ENCODE results near the gene VAV3.
"Not testable (repeated sequence)": the region's sequence is repeated elsewhere in the genome, so short reads cannot be mapped to it uniquely, and the experiment has no call there.

The VAV3 gene

DNA sequence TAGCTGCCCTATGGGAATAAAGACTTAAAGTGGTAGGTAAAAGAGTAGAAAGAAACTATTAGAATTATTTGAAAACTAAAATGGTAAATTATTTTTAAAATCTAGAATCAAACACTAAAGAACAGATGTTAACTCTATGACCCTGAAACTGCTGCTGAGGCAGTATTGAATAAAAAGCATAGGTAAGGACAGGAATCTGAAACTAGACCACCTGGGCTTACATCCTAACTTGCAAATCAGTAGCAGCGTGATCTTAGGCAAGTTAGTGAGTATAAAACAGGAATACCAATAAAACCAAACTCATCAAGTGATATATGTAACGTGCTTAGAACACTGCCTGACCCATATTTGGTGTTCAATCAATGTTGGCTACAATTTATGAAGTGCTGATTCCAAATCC lies 257.9 kb downstream of the VAV3 start:
- no peaks in the 10 kb centered on the region for H3K4me1 ChIP-seq (ENCODE audit: control insufficient read depth, insufficient read depth, low read length, poor library complexity, severe bottlenecking)
- H3K27me3 ChIP-seq (replicated peaks; ENCODE audit: control insufficient read depth, insufficient read depth, low read length, poor library complexity, severe bottlenecking) = no peaks in the 10 kb centered on the region
- no peak overlapping the region for H3K27ac ChIP-seq (ENCODE audit: insufficient read depth, low read length, poor library complexity, severe bottlenecking)
- no peaks in the 10 kb centered on the region for H3K36me3 ChIP-seq (ENCODE audit: control insufficient read depth, insufficient read depth, low read length)
- no peaks in the 10 kb centered on the region for H3K9me3 ChIP-seq (ENCODE audit: control insufficient read depth, low read length)
- no peak for DNase-seq
- no peak overlapping the region for H3K4me3 ChIP-seq (ENCODE audit: insufficient read depth, low read depth, low read length, poor library complexity, severe bottlenecking)

DNA sequence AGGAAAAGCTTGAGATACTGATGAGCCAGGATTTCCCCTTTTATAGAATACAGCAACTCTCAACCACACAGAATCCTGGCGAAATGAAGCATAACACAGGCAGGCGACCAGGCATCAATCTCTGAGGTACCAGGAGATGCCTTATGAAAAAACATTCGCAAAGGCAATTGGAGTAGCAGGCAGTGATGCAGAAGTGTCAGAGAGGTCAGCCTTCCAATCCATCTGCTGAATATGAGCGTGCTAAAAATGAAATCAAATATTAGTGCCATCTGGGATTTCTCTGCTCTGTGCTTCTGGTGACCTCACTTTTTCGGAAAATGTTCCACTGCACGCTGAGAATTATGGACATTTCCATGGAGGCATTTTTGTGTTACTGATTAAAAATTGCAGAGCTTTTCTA lies 258.8 kb downstream of the VAV3 start:
- DNase-seq = no peak
- Histone ChIP-seq H3K4me3 (ENCODE audit: insufficient read depth, low read depth, low read length, poor library complexity, severe bottlenecking) (no peak overlapping the region), H3K9me3 (ENCODE audit: control insufficient read depth, low read length) (no peaks in the 10 kb centered on the region), H3K27ac (ENCODE audit: insufficient read depth, low read length, poor library complexity, severe bottlenecking) (no peak overlapping the region), H3K27me3 (replicated peaks; ENCODE audit: control insufficient read depth, insufficient read depth, low read length, poor library complexity, severe bottlenecking) (no peaks in the 10 kb centered on the region), H3K4me1 (ENCODE audit: control insufficient read depth, insufficient read depth, low read length, poor library complexity, severe bottlenecking) (no peaks in the 10 kb centered on the region), H3K36me3 (ENCODE audit: control insufficient read depth, insufficient read depth, low read length) (no peaks in the 10 kb centered on the region)

DNA sequence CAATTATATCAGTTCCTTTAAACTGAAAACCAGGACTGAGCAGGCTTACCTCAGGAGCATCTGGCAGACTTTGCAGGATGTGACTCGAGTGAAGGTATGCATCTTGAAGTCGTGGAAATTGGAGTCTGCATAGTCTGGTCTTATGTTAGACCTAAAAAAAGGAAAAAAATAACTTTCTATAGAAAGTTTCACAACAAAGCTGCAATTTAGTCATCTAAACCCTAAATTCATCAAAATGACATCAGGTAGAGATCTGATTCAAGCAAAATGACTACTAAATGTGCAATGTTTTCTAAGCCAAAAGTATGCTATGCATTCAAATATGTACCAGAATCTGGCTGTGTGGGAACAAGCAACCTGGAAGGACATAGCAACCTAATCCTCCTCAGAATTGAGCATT lies 260.1 kb downstream of the VAV3 start:
- Histone ChIP-seq H3K4me3 (ENCODE audit: insufficient read depth, low read depth, low read length, poor library complexity, severe bottlenecking) (no peak overlapping the region), H3K27ac (ENCODE audit: insufficient read depth, low read length, poor library complexity, severe bottlenecking) (no peak overlapping the region)

DNA sequence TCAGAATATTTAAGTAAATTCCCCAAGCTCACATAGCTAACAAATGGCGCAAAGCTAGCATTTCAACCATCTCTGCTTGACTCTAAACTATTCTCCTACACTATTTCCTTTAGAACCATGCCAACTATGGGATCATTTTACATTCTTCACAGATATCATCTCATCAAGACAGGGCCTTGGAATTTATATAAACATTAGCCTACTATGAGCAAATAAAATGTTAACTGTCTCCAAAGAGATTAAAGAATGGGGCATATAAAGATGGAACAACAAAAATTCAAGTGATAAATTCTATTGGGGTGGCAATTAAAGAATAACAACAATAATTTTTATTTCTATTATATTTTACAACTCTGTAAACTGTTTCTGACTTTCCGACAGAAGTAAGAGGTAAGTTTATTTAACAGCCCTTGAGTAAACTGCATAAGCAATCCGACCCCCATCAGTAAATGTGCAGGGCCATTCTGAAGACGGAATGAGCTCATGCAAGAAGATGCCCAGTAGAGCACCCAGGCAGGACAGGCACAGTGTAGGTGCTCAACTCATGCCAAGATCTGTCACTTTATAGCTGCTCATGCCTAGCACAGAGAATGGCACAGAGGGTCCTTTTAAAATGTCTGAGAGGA lies 261.9 kb downstream of the VAV3 start:
- no peak for DNase-seq
- H3K27me3 ChIP-seq (replicated peaks; ENCODE audit: control insufficient read depth, insufficient read depth, low read length, poor library complexity, severe bottlenecking) = no peaks in the 10 kb centered on the region
- no peaks in the 10 kb centered on the region for H3K9me3 ChIP-seq (ENCODE audit: control insufficient read depth, low read length)
- H3K4me3 ChIP-seq (ENCODE audit: insufficient read depth, low read depth, low read length, poor library complexity, severe bottlenecking) = no peak overlapping the region
- no peaks in the 10 kb centered on the region for H3K4me1 ChIP-seq (ENCODE audit: control insufficient read depth, insufficient read depth, low read length, poor library complexity, severe bottlenecking)
- H3K36me3 ChIP-seq (ENCODE audit: control insufficient read depth, insufficient read depth, low read length) = no peaks in the 10 kb centered on the region
- H3K27ac ChIP-seq (ENCODE audit: insufficient read depth, low read length, poor library complexity, severe bottlenecking) = no peak overlapping the region

More for the DNA sequence above, 260.1 kb downstream of the VAV3 start:
- DNase-seq = no peak
- no peaks in the 10 kb centered on the region for H3K9me3 ChIP-seq (ENCODE audit: control insufficient read depth, low read length)
- no peaks in the 10 kb centered on the region for H3K27me3 ChIP-seq (replicated peaks; ENCODE audit: control insufficient read depth, insufficient read depth, low read length, poor library complexity, severe bottlenecking)
- no peaks in the 10 kb centered on the region for H3K36me3 ChIP-seq (ENCODE audit: control insufficient read depth, insufficient read depth, low read length)
- no peaks in the 10 kb centered on the region for H3K4me1 ChIP-seq (ENCODE audit: control insufficient read depth, insufficient read depth, low read length, poor library complexity, severe bottlenecking)

DNA sequence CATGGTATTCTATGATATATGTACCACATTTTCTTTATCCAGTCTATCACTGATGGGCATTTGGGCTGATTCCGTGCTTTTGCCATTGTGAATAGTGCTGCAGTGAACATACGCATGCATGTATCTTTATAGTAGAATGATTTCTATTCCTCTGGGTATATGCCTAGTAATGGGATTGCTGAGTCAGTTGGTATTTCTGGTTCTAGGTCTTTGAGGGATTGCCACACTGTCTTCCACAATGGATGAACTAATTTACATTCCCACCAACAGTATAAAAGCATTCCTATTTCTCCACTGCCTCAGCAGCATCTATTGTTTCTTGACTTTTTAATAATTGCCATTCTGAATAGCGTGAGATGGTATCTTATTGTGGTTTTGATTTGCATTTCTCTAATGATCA lies 264.3 kb downstream of the VAV3 start:
- not testable (repeated sequence) for H3K36me3 ChIP-seq (ENCODE audit: control insufficient read depth, insufficient read depth, low read length); H3K27ac ChIP-seq (ENCODE audit: insufficient read depth, low read length, poor library complexity, severe bottlenecking); DNase-seq; H3K27me3 ChIP-seq (replicated peaks; ENCODE audit: control insufficient read depth, insufficient read depth, low read length, poor library complexity, severe bottlenecking); H3K4me3 ChIP-seq (ENCODE audit: insufficient read depth, low read depth, low read length, poor library complexity, severe bottlenecking); H3K9me3 ChIP-seq (ENCODE audit: control insufficient read depth, low read length); H3K4me1 ChIP-seq (ENCODE audit: control insufficient read depth, insufficient read depth, low read length, poor library complexity, severe bottlenecking)

DNA sequence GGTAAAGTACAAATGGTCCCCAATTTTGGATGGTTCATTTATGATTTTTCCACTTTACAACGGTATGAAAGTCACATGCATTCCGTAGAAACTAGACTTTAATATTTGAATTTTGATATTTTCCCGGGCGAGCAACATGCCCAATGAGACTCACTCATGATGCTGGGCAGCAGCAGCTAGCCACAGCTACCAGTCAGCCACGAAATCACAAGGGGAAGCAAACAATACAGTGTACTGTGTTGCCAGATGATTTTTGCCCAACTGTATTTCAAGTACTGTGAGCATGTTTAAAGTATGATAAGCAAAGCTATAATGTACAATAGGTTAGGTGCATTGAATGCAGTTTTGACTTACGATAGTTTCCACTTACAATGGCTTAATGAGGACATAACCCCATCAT lies 266.8 kb downstream of the VAV3 start:
- H3K4me3 ChIP-seq (ENCODE audit: insufficient read depth, low read depth, low read length, poor library complexity, severe bottlenecking) = no peak overlapping the region
- H3K36me3 ChIP-seq (ENCODE audit: control insufficient read depth, insufficient read depth, low read length) = no peaks in the 10 kb centered on the region
- no peaks in the 10 kb centered on the region for H3K4me1 ChIP-seq (ENCODE audit: control insufficient read depth, insufficient read depth, low read length, poor library complexity, severe bottlenecking)
- H3K27me3 ChIP-seq (replicated peaks; ENCODE audit: control insufficient read depth, insufficient read depth, low read length, poor library complexity, severe bottlenecking) = no peaks in the 10 kb centered on the region
- no peak for DNase-seq
- no peaks in the 10 kb centered on the region for H3K9me3 ChIP-seq (ENCODE audit: control insufficient read depth, low read length)
- no peak overlapping the region for H3K27ac ChIP-seq (ENCODE audit: insufficient read depth, low read length, poor library complexity, severe bottlenecking)

DNA sequence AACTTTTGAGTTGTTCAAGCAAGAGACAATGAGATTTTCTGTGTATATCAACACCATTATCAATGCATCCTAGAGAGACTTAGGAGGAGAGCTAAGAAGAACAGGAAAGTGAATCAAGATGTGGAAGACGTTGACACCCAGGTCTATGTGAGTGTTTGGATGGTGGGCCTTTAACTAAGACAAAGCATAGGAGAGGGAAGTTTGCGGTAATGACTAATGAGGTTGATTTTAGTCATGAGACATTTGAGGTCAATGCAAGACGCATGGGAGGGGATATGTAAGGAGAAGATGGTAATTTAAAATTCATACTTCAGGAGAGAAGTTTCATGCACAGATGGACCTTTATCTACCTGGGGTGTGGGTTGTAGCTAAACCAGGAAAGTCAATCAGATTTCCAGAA lies 269.6 kb downstream of the VAV3 start:
- Histone ChIP-seq H3K4me1 (ENCODE audit: control insufficient read depth, insufficient read depth, low read length, poor library complexity, severe bottlenecking) (no peaks in the 10 kb centered on the region), H3K9me3 (ENCODE audit: control insufficient read depth, low read length) (no peaks in the 10 kb centered on the region), H3K27ac (ENCODE audit: insufficient read depth, low read length, poor library complexity, severe bottlenecking) (no peak overlapping the region), H3K4me3 (ENCODE audit: insufficient read depth, low read depth, low read length, poor library complexity, severe bottlenecking) (no peak overlapping the region), H3K27me3 (replicated peaks; ENCODE audit: control insufficient read depth, insufficient read depth, low read length, poor library complexity, severe bottlenecking) (no peaks in the 10 kb centered on the region), H3K36me3 (ENCODE audit: control insufficient read depth, insufficient read depth, low read length) (no peaks in the 10 kb centered on the region)
- DNase-seq = no peak

DNA sequence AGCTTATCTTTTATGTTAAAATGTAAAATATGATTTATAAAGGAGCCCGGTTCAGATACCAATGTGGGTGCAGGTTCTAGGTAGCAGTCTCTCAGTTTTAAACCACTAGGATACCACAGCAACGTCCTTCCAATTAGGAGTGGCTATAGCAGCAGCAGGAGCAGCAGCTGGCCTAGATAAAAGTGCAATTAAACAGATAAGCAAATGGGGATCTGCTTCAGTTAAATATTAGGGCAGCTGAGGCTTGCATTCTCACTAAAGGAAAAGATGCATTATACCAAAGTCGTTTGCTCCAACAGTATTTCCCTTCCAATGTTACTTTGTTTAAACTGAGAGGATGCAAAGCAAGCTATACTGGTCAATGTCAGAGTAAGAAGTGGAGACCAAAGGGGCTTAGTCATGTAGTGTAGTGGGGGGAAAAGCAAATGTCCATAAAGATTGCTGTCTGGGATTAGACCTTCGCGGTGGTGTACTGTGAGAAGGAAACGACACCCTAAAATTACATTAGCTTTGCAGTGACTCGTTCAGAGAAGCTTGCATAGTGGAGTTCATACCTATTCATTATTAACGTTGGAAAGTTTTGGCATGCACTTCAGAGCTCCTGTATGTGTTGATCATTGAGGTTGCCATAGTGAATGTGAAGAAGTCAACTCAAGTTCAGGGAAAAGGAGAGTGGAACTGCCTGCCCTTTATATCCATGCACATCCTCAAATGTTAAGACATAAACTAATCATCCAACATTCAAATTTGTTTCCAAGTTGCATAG lies 272.2 kb downstream of the VAV3 start:
- no peak for DNase-seq
- no peaks in the 10 kb centered on the region for H3K4me1 ChIP-seq (ENCODE audit: control insufficient read depth, insufficient read depth, low read length, poor library complexity, severe bottlenecking)
- no peaks in the 10 kb centered on the region for H3K36me3 ChIP-seq (ENCODE audit: control insufficient read depth, insufficient read depth, low read length)
- H3K4me3 ChIP-seq (ENCODE audit: insufficient read depth, low read depth, low read length, poor library complexity, severe bottlenecking) = no peak overlapping the region
- no peaks in the 10 kb centered on the region for H3K27me3 ChIP-seq (replicated peaks; ENCODE audit: control insufficient read depth, insufficient read depth, low read length, poor library complexity, severe bottlenecking)
- H3K27ac ChIP-seq (ENCODE audit: insufficient read depth, low read length, poor library complexity, severe bottlenecking) = no peak overlapping the region
- H3K9me3 ChIP-seq (ENCODE audit: control insufficient read depth, low read length) = no peaks in the 10 kb centered on the region

DNA sequence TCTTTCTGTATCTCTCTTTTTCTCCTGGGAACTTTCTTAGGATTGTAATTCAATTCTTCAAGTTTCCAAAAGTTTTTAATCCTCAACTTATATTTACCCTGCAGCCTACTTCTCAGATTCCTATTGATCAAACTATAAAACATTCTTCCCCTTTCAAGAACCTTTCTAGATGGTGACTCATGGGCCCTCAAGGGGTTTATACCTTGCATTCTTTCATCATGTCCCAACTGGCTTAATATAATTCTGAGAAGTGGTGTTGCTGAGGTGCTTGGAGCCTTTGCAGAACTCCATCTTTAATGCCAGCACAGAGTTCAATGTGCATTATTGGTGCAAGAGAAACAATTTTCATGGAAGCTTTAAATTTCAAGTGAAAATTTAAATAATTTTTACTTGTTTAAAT lies 273.4 kb downstream of the VAV3 start:
- no peak overlapping the region for H3K4me3 ChIP-seq (ENCODE audit: insufficient read depth, low read depth, low read length, poor library complexity, severe bottlenecking)
- no peaks in the 10 kb centered on the region for H3K36me3 ChIP-seq (ENCODE audit: control insufficient read depth, insufficient read depth, low read length)
- H3K9me3 ChIP-seq (ENCODE audit: control insufficient read depth, low read length) = no peaks in the 10 kb centered on the region
- no peaks in the 10 kb centered on the region for H3K27me3 ChIP-seq (replicated peaks; ENCODE audit: control insufficient read depth, insufficient read depth, low read length, poor library complexity, severe bottlenecking)
- no peak for DNase-seq
- H3K27ac ChIP-seq (ENCODE audit: insufficient read depth, low read length, poor library complexity, severe bottlenecking) = no peak overlapping the region
- no peaks in the 10 kb centered on the region for H3K4me1 ChIP-seq (ENCODE audit: control insufficient read depth, insufficient read depth, low read length, poor library complexity, severe bottlenecking)

DNA sequence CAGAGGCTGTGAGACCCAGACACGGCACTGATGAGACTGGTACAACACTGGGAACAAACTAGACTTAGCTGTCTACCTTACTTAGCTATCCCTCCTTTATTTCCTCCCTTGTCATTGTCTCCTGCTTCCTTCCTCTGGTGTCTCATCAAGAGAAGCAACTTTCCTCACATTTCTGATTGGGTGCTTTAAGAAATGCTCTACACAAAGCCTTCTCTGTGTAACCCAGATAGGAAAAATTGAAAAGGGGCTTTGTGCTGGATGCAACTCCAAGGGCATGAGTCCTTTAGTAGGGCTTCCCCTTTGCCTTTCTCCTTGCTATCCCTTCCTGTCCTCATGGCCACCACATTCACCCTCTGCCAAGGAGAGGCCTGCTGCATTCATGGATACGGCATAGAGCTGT lies 274.5 kb downstream of the VAV3 start:
- DNase-seq = no peak
- no peaks in the 10 kb centered on the region for H3K36me3 ChIP-seq (ENCODE audit: control insufficient read depth, insufficient read depth, low read length)
- no peaks in the 10 kb centered on the region for H3K27me3 ChIP-seq (replicated peaks; ENCODE audit: control insufficient read depth, insufficient read depth, low read length, poor library complexity, severe bottlenecking)
- H3K9me3 ChIP-seq (ENCODE audit: control insufficient read depth, low read length) = no peaks in the 10 kb centered on the region
- no peaks in the 10 kb centered on the region for H3K4me1 ChIP-seq (ENCODE audit: control insufficient read depth, insufficient read depth, low read length, poor library complexity, severe bottlenecking)
- no peak overlapping the region for H3K4me3 ChIP-seq (ENCODE audit: insufficient read depth, low read depth, low read length, poor library complexity, severe bottlenecking)
- no peak overlapping the region for H3K27ac ChIP-seq (ENCODE audit: insufficient read depth, low read length, poor library complexity, severe bottlenecking)
